Germinal center (tissue), 1 donor: ENCODE data around the gene SRSF1.
"Not testable (repeated sequence)": the region's sequence is repeated elsewhere in the genome, so short reads cannot be mapped to it uniquely, and the experiment has no call there.

Experiments
- DNase-seq: peaks from one replicate; pipeline ENCODE4 v3.0.0; 2012; ENCODE audit warnings: mixed read lengths, low spot score

Gene SRSF1

GRCh38 chr17:57965521-57966160 lies 41.4 kb downstream of the SRSF1 start:
- DNase-seq: no peak

GRCh38 chr17:57963149-57963511 lies 43.9 kb downstream of the SRSF1 start:
- no peak for DNase-seq

- DNase-seq: no peak
Observed at GRCh38 chr17:57962279-57963148, 44.5 kb downstream of the SRSF1 start.

- DNase-seq: no peak
Observed at GRCh38 chr17:57959929-57960328, 47.1 kb downstream of the SRSF1 start.

GRCh38 chr17:57958391-57958790 lies 48.7 kb downstream of the SRSF1 start:
- DNase-seq: not testable (repeated sequence)

- DNase-seq: no peak
Observed at GRCh38 chr17:57957886-57958285, 49.2 kb downstream of the SRSF1 start.

- no peak for DNase-seq
Observed at GRCh38 chr17:57957120-57957850, 49.8 kb downstream of the SRSF1 start.

GRCh38 chr17:57956291-57957119 lies 50.5 kb downstream of the SRSF1 start:
- DNase-seq: peak; percentile 70

GRCh38 chr17:57955183-57955931 lies 51.7 kb downstream of the SRSF1 start, which contains the start of gene CUEDC1:
CUEDC1 (minus strand) TSS chr17:57955412; CDS start chr17:57885564, 69,848 bp downstream.
- DNase-seq: peak; percentile 77

GRCh38 chr17:57954397-57955182 lies 52.5 kb downstream of the SRSF1 start:
- no peak for DNase-seq

- no peak for DNase-seq
Observed at GRCh38 chr17:57953705-57954396, 53.2 kb downstream of the SRSF1 start.
